Measurements from ENCODE around the gene LRRFIP2. TPM values are rescaled to one million over a fixed set of nuclear protein-coding genes. Genes with fewer than 3 reads are reported as not detected.
"Not testable (repeated sequence)": the region's sequence is repeated elsewhere in the genome, so short reads cannot be mapped to it uniquely, and the experiment has no call there.

Gene LRRFIP2
- total and polyA plus RNA-seq, 2 donors (not counting 1 experiment from before 2014, with no cell fraction given): 8.6 to 49.2 TPM

DNA sequence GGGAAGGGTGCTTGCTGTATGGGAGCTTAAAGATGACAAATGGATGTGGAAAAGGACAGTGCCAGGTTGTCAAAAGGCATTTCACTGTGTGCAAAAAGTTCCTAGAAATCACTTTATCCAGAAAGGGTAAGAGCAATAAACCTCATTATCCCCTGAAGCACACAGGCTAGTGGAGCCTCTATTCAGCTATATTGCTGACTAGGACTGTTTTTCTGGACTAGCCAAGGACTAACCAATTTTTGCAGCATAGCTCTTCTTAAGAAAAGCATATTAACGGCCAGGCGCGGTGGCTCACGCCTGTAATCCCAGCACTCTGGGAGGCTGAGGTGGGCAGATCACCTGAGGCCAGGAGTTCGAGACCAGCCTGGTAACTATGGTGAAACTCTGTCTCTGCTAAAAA lies 116.3 kb downstream of the LRRFIP2 start:
- DNase-seq (no peak), ATAC-seq (ENCODE audit: low read depth) (no peak)
- Mint-ChIP-seq H3K27ac (no peak overlapping the region), H3K27me3 (no peaks in the 10 kb centered on the region), H3K4me3 (no peak overlapping the region), H3K9me3 (ENCODE audit: insufficient read depth) (no peaks in the 10 kb centered on the region), H3K4me1 (peaks cover 12% of the 10 kb centered on the region)
- Histone ChIP-seq H3K4me2 (replicated peaks; ENCODE audit: low read depth, low read length, poor library complexity, severe bottlenecking) (no peak overlapping the region), H3K4me3 (ENCODE audit: control extremely low read depth in 1 of 5, extremely low read depth in 1 of 5, insufficient read depth in 1 of 5, low read depth in 2 of 5, low read length in 4 of 5) (no peak overlapping the region), H2AFZ (ENCODE audit: insufficient read depth, low read depth, low read length, poor library complexity, severe bottlenecking) (no peak overlapping the region), H3K27me3 (replicated peaks in 1 of 4; ENCODE audit: control extremely low read depth in 1 of 4, control insufficient read depth in 3 of 4, insufficient read depth in 4 of 4, low read length in 3 of 4) (no peaks in the 10 kb centered on the region), H3K9ac (ENCODE audit: low read length) (no peak overlapping the region), H3K9me3 (ENCODE audit: control extremely low read depth in 1 of 3, control insufficient read depth in 2 of 3, insufficient read depth in 1 of 3, low read length in 2 of 3) (no peaks in the 10 kb centered on the region), H3K4me1 (ENCODE audit: control insufficient read depth in 2 of 2, insufficient read depth in 2 of 2, low read length in 2 of 2) (no peaks in the 10 kb centered on the region), H3K36me3 (replicated peaks in 1 of 2; ENCODE audit: control extremely low read depth in 1 of 2, control insufficient read depth in 1 of 2, extremely low read depth in 1 of 2, insufficient read depth in 2 of 2, low read length in 1 of 2) (peaks cover 10 to 45% of the 10 kb centered on the region in 2 experiments), H3K79me2 (ENCODE audit: control insufficient read depth, insufficient read depth, low read length) (no peaks in the 10 kb centered on the region), H3K27ac (ENCODE audit: low read length in 2 of 2) (no peak overlapping the region), H4K20me1 (ENCODE audit: control insufficient read depth, insufficient read depth, low read length, poor library complexity, severe bottlenecking) (no peaks in the 10 kb centered on the region)
- intact Hi-C loops (cut with micrococcal nuclease): no loop called here
- 98% methylated on average over 5 of the region's 5 CpGs for WGBS (ENCODE audit: insufficient coverage)
- no peak for TF ChIP-seq EZH2 (IDR thresholded peaks at IDR 0.05; ENCODE audit: borderline replicate concordance, insufficient read depth, low read depth, low read length, poor library complexity, severe bottlenecking)
- TF ChIP-seq, protein P1, sequence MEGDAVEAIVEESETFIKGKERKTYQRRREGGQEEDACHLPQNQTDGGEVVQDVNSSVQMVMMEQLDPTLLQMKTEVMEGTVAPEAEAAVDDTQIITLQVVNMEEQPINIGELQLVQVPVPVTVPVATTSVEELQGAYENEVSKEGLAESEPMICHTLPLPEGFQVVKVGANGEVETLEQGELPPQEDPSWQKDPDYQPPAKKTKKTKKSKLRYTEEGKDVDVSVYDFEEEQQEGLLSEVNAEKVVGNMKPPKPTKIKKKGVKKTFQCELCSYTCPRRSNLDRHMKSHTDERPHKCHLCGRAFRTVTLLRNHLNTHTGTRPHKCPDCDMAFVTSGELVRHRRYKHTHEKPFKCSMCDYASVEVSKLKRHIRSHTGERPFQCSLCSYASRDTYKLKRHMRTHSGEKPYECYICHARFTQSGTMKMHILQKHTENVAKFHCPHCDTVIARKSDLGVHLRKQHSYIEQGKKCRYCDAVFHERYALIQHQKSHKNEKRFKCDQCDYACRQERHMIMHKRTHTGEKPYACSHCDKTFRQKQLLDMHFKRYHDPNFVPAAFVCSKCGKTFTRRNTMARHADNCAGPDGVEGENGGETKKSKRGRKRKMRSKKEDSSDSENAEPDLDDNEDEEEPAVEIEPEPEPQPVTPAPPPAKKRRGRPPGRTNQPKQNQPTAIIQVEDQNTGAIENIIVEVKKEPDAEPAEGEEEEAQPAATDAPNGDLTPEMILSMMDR (IDR thresholded peaks at IDR 0.05): no peak
- ChIA-PET POLR2A (no interaction called here), CTCF (no interaction called here)

DNA sequence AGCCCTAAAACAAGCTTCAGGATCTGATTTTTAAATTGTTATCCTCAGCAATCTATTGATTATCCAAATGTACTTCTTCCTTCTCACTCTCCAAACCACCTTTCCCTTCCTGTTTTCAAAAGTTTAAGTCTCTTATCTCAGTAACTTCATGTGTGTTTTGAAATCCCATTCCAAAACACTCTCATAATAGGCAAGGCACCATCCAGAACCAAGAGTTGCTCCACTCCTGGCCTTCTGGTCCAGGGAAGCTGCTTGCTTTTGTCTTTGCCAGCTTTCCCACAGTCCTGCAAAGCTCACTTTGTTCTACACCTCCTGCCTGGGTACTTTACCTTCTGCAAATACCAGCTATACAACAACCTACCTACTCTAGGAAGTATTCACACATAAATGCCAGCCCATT lies 117.6 kb downstream of the LRRFIP2 start:
- Mint-ChIP-seq H3K27me3 (no peaks in the 10 kb centered on the region), H3K4me3 (no peak overlapping the region), H3K9me3 (ENCODE audit: insufficient read depth) (no peaks in the 10 kb centered on the region), H3K27ac (no peak overlapping the region), H3K4me1 (peaks cover 12% of the 10 kb centered on the region)
- ChIA-PET POLR2A (no interaction called here), CTCF (interaction anchor here (0.6 kb wide), 1 partner anchor 329 kb away, joined by 3 read pairs; no protein-coding TSS in a partner anchor)
- no peaks in the 10 kb centered on the region for H3K27me3 ChIP-seq (replicated peaks in 1 of 4; ENCODE audit: control extremely low read depth in 1 of 4, control insufficient read depth in 3 of 4, insufficient read depth in 4 of 4, low read length in 3 of 4)
- TF ChIP-seq, protein P1 (IDR thresholded peaks at IDR 0.05): no peak
- no peak for TF ChIP-seq EZH2 (IDR thresholded peaks at IDR 0.05; ENCODE audit: borderline replicate concordance, insufficient read depth, low read depth, low read length, poor library complexity, severe bottlenecking)
- H3K4me2 ChIP-seq (replicated peaks; ENCODE audit: low read depth, low read length, poor library complexity, severe bottlenecking): no peak overlapping the region
- H3K9ac ChIP-seq (ENCODE audit: low read length): no peak overlapping the region
- DNase-seq (no peak), ATAC-seq (ENCODE audit: low read depth) (no peak)
- H3K9me3 ChIP-seq (ENCODE audit: control extremely low read depth in 1 of 3, control insufficient read depth in 2 of 3, insufficient read depth in 1 of 3, low read length in 2 of 3): no peaks in the 10 kb centered on the region
- H3K4me1 ChIP-seq (ENCODE audit: control insufficient read depth in 2 of 2, insufficient read depth in 2 of 2, low read length in 2 of 2): no peaks in the 10 kb centered on the region
- intact Hi-C loops (cut with micrococcal nuclease): no loop called here
- H4K20me1 ChIP-seq (ENCODE audit: control insufficient read depth, insufficient read depth, low read length, poor library complexity, severe bottlenecking): no peaks in the 10 kb centered on the region
- H2AFZ ChIP-seq (ENCODE audit: insufficient read depth, low read depth, low read length, poor library complexity, severe bottlenecking): no peak overlapping the region
- H3K4me3 ChIP-seq (ENCODE audit: control extremely low read depth in 1 of 5, extremely low read depth in 1 of 5, insufficient read depth in 1 of 5, low read depth in 2 of 5, low read length in 4 of 5): no peak overlapping the region
- no peak overlapping the region for H3K27ac ChIP-seq (ENCODE audit: low read length in 2 of 2)
- no peaks in the 10 kb centered on the region for H3K79me2 ChIP-seq (ENCODE audit: control insufficient read depth, insufficient read depth, low read length)
- peaks cover 10 to 42% of the 10 kb centered on the region in 2 experiments for H3K36me3 ChIP-seq (replicated peaks in 1 of 2; ENCODE audit: control extremely low read depth in 1 of 2, control insufficient read depth in 1 of 2, extremely low read depth in 1 of 2, insufficient read depth in 2 of 2, low read length in 1 of 2)

DNA sequence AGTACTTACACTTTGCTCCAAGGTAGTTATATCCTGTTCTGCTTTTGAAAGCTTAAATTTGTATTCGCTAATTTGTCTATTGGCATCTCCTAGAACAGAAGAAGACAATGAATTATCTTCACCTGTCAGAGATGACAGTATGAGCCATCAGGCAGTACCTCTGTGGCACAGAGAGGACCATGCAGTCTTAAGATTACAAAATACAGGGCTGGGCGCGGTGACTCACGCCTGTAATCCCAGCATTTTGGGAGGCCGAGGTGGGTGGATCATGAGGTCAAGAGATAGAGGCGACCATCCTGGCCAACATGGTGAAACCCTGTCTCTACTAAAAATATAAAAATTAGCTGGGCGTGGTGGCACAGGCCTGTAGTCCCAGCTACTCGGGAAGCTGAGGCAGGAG lies 119.3 kb downstream of the LRRFIP2 start:
- H3K4me1 Mint-ChIP-seq: peaks cover 12% of the 10 kb centered on the region
- H3K27me3 ChIP-seq (replicated peaks in 1 of 4; ENCODE audit: control extremely low read depth in 1 of 4, control insufficient read depth in 3 of 4, insufficient read depth in 4 of 4, low read length in 3 of 4); H3K4me2 ChIP-seq (replicated peaks; ENCODE audit: low read depth, low read length, poor library complexity, severe bottlenecking); H4K20me1 ChIP-seq (ENCODE audit: control insufficient read depth, insufficient read depth, low read length, poor library complexity, severe bottlenecking); H3K4me3 ChIP-seq (ENCODE audit: control extremely low read depth in 1 of 5, extremely low read depth in 1 of 5, insufficient read depth in 1 of 5, low read depth in 2 of 5, low read length in 4 of 5); H2AFZ ChIP-seq (ENCODE audit: insufficient read depth, low read depth, low read length, poor library complexity, severe bottlenecking); H3K9ac ChIP-seq (ENCODE audit: low read length); DNase-seq; H3K79me2 ChIP-seq (ENCODE audit: control insufficient read depth, insufficient read depth, low read length); H3K4me1 ChIP-seq (ENCODE audit: control insufficient read depth in 2 of 2, insufficient read depth in 2 of 2, low read length in 2 of 2); ATAC-seq (ENCODE audit: low read depth); POLR2A ChIA-PET; H3K27me3 Mint-ChIP-seq; H3K27ac Mint-ChIP-seq; CTCF ChIA-PET; H3K4me3 Mint-ChIP-seq; H3K27ac ChIP-seq (ENCODE audit: low read length in 2 of 2); intact Hi-C loops (cut with micrococcal nuclease); H3K9me3 Mint-ChIP-seq (ENCODE audit: insufficient read depth); H3K9me3 ChIP-seq (ENCODE audit: control extremely low read depth in 1 of 3, control insufficient read depth in 2 of 3, insufficient read depth in 1 of 3, low read length in 2 of 3): not testable (repeated sequence)
- WGBS (ENCODE audit: insufficient coverage): 97% methylated on average over 6 of the region's 8 CpGs
- H3K36me3 ChIP-seq (replicated peaks in 1 of 2; ENCODE audit: control extremely low read depth in 1 of 2, control insufficient read depth in 1 of 2, extremely low read depth in 1 of 2, insufficient read depth in 2 of 2, low read length in 1 of 2): peaks cover 10 to 51% of the 10 kb centered on the region in 2 experiments

Data from B cell (primary cell).